Ishikawa (cell line): ENCODE data around the gene RNF224.

ENCODE experiments used
- CREB1 ChIP-seq: IDR thresholded peaks from 2 replicates; pipeline ENCODE4 v1.6.1; 2012; ENCODE audit warnings: low read depth
- EGR1 ChIP-seq: IDR thresholded peaks from 2 replicates; pipeline ENCODE4 v1.6.1; 2012
- EP300 ChIP-seq: IDR thresholded peaks from 2 replicates; pipeline ENCODE4 v1.6.1; 2012; ENCODE audit warnings: borderline replicate concordance
- FOXM1 ChIP-seq: IDR thresholded peaks from 2 replicates; pipeline ENCODE4 v1.6.1; 2012; ENCODE audit warnings: low read depth, borderline replicate concordance
- TAF1 ChIP-seq: IDR thresholded peaks from 2 replicates; pipeline ENCODE4 v1.6.1; 2012; ENCODE audit warnings: low read depth, mild to moderate bottlenecking
- TF ChIP-seq, protein P1 (sequence below): IDR thresholded peaks from 2 replicates; pipeline ENCODE4 v1.6.1; 2012; ENCODE audit warnings: low read depth, mild to moderate bottlenecking

DNA sequence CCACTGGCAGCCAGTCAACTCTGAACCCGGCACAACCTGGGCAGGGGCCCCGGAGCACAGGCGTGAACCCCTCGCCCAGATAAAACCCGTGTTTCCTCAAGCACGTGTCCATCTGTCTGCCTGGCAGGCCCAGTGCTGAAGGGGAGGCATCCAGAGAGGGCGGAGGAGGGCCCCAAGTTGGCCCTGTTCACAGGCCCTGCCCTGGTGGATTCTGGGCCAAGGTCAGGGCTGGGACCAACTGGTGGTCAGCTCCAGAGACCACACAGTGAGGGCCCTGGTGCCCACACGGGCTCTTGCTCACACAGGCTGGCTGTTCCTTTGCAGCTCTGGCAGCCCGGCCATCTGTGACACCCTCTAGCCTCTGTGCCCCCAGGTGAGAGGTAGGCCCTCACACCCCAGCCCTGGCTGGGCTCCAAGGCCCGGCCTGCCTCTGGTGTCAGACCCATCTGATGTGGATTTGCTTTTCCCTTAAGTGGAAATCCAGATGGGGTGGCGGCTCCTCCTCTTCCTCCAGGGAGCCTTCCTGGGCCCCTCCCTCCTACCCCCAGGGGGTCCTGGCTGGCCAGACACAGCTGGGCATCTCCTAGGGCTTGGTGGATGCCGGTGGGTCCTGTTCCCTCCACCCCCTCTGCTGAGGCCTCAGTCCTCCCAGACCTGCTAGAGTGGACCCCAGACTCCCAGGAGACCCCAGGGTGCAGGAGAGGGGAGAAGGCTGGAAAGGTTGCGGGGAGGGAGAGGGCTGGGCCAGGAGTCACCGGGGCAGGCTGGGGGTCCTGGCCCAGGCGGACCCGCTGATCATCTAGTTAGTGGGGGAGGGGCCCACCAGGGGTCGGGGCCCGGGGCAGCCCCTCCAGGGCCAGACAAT lies 23.3 kb downstream of the RNF224 start:
- TF ChIP-seq EGR1: no peak
- no peak for TF ChIP-seq TAF1
- no peak for TF ChIP-seq EP300
- TF ChIP-seq, protein P1, sequence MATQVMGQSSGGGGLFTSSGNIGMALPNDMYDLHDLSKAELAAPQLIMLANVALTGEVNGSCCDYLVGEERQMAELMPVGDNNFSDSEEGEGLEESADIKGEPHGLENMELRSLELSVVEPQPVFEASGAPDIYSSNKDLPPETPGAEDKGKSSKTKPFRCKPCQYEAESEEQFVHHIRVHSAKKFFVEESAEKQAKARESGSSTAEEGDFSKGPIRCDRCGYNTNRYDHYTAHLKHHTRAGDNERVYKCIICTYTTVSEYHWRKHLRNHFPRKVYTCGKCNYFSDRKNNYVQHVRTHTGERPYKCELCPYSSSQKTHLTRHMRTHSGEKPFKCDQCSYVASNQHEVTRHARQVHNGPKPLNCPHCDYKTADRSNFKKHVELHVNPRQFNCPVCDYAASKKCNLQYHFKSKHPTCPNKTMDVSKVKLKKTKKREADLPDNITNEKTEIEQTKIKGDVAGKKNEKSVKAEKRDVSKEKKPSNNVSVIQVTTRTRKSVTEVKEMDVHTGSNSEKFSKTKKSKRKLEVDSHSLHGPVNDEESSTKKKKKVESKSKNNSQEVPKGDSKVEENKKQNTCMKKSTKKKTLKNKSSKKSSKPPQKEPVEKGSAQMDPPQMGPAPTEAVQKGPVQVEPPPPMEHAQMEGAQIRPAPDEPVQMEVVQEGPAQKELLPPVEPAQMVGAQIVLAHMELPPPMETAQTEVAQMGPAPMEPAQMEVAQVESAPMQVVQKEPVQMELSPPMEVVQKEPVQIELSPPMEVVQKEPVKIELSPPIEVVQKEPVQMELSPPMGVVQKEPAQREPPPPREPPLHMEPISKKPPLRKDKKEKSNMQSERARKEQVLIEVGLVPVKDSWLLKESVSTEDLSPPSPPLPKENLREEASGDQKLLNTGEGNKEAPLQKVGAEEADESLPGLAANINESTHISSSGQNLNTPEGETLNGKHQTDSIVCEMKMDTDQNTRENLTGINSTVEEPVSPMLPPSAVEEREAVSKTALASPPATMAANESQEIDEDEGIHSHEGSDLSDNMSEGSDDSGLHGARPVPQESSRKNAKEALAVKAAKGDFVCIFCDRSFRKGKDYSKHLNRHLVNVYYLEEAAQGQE: no peak
- no peak for TF ChIP-seq FOXM1
- TF ChIP-seq CREB1: no peak
